A549 (cell line): Measurements from ENCODE around the gene LOX. TPM values are rescaled to one million over a fixed set of nuclear protein-coding genes. Genes with fewer than 3 reads are reported as not detected.

ENCODE experiments used
- ATAC-seq, 2 experiments: fragments of 200-7000 bp in 1 of 2; fragments of >200 bp in 1 of 2; cut with Nextera tagmentation in 1 of 2; cut with Tn5 transposase in 1 of 2; 3 replicates each; pipeline versions ENCODE4 v1.8.0 to v1.9.1; 2018 to 2020; ENCODE audit warnings: mild to moderate bottlenecking in 1 of 2, moderate library complexity in 1 of 2
- CTCF ChIA-PET: fragments of 300-600 bp; sonication (Branson Sonifier 250); formaldehyde crosslinking; extraction: SDS; loops from one replicate; lab custom pipeline; 2021; ENCODE audit warnings: antibody characterized with exemption, inconsistent platforms; lab: Yijun Ruan, JAX
- POLR2A ChIA-PET: fragments of 350-600 bp; formaldehyde crosslinking; extraction: SDS; loops from one replicate; lab custom pipeline; 2021; ENCODE audit warnings: antibody characterized with exemption, inconsistent platforms; lab: Yijun Ruan, JAX
- DNase-seq, 2 experiments: peaks; one replicate each; pipeline versions ENCODE4 v3.0.0 to v3.0.0-alpha.2; 2011 to 2016; ENCODE audit warnings: low read depth in 1 of 2, low spot score in 1 of 2
- FAIRE-seq: peaks from 2 replicates; lab custom pipeline; 2011; peaks lifted over from hg19 to GRCh38; lab: Jason Lieb, UNC
- H3K27ac ChIP-seq, 2 experiments: fragments of >200 bp; sonication (Bioruptor Twin); formaldehyde crosslinking; 3 replicates each; pipeline ENCODE4 v1.5.1; 2016 to 2017
- H3K4me1 ChIP-seq: fragments of >200 bp; sonication (Bioruptor Twin); formaldehyde crosslinking; 3 replicates; pipeline ENCODE4 v1.6.1; 2016
- H3K4me2 ChIP-seq: fragments of >200 bp; sonication (Bioruptor Twin); formaldehyde crosslinking; 3 replicates; pipeline ENCODE4 v1.6.1; 2016
- H3K4me3 ChIP-seq: fragments of >200 bp; sonication (Bioruptor Twin); formaldehyde crosslinking; 3 replicates; pipeline ENCODE4 v1.5.1; 2016
- H3K9me3 ChIP-seq: fragments of >200 bp; sonication (Bioruptor Twin); formaldehyde crosslinking; 3 replicates; pipeline ENCODE4 v1.6.1; 2016
- CEBPB ChIP-seq, 2 experiments: fragments of >200 bp in 1 of 2; sonication (Bioruptor Twin) in 1 of 2; formaldehyde crosslinking in 1 of 2; IDR thresholded peaks; 2 replicates each; pipeline ENCODE4 v1.6.1; 2012 to 2016
- CHD2 ChIP-seq: fragments of 150-350 bp; IDR thresholded peaks from 2 replicates; pipeline ENCODE4 v1.6.1; 2014; ENCODE audit warnings: low read length; ENCODE audit not compliant: partially characterized antibody
- CTCF ChIP-seq: fragments of >200 bp; sonication (Bioruptor Twin); formaldehyde crosslinking; IDR thresholded peaks from 3 replicates; pipeline ENCODE4 v1.5.1; 2016
- E2F6 ChIP-seq: IDR thresholded peaks from 2 replicates; pipeline ENCODE4 v1.6.1; 2012; ENCODE audit warnings: low read depth, borderline replicate concordance
- EHF ChIP-seq: fragments of 250-450 bp; sonication (Bioruptor Pico); IDR thresholded peaks from 2 replicates; pipeline ENCODE4 v1.5.0; 2020; ENCODE audit warnings: mild to moderate bottlenecking
- ESRRA ChIP-seq: fragments of 150-350 bp; IDR thresholded peaks from 2 replicates; pipeline ENCODE4 v1.6.1; 2014; ENCODE audit warnings: mild to moderate bottlenecking, low read length, borderline replicate concordance
- FOSL2 ChIP-seq, 2 experiments: fragments of 450-650 bp in 1 of 2; fragments of >200 bp in 1 of 2; sonication (Bioruptor Twin) in 1 of 2; formaldehyde crosslinking; IDR thresholded peaks; 2 replicates each; pipeline versions ENCODE4 v1.5.0 to v1.6.1; 2016 to 2020; ENCODE audit warnings: mild to moderate bottlenecking in 1 of 2, moderate library complexity in 1 of 2
- HDAC2 ChIP-seq: fragments of 200-600 bp; sonication (generic); IDR thresholded peaks from 2 replicates; pipeline ENCODE4 v1.6.1; 2016
- HEYL ChIP-seq: fragments of 250-450 bp; sonication (Bioruptor Pico); IDR thresholded peaks from 2 replicates; pipeline ENCODE4 v1.8.0; 2021; ENCODE audit warnings: mild to moderate bottlenecking, moderate library complexity
- HOXA7 ChIP-seq: fragments of 250-450 bp; sonication (Bioruptor Pico); IDR thresholded peaks from 2 replicates; pipeline ENCODE4 v1.5.0; 2020; ENCODE audit warnings: mild to moderate bottlenecking, moderate library complexity
- KDM1A ChIP-seq: fragments of 200-600 bp; sonication (generic); IDR thresholded peaks from 2 replicates; pipeline ENCODE4 v1.6.1; 2016; ENCODE audit warnings: low read depth, mild to moderate bottlenecking
- MYC ChIP-seq: IDR thresholded peaks from 2 replicates; pipeline ENCODE4 v1.6.1; 2012; ENCODE audit warnings: mild to moderate bottlenecking, inconsistent platforms, low read length, improper control_type of control experiment, borderline replicate concordance
- PBX3 ChIP-seq: IDR thresholded peaks from 2 replicates; pipeline ENCODE4 v1.6.1; 2012
- PHF8 ChIP-seq: fragments of 200-600 bp; sonication (generic); IDR thresholded peaks from 2 replicates; pipeline ENCODE4 v1.6.1; 2016; ENCODE audit warnings: low read depth, mild to moderate bottlenecking, antibody characterized with exemption, moderate library complexity, borderline replicate concordance
- POLR2AphosphoS2 ChIP-seq: conservative IDR thresholded peaks from 2 replicates; pipeline ENCODE4 v1.6.1; 2012; ENCODE audit warnings: low read length, improper control_type of control experiment, inconsistent platforms
- RARB ChIP-seq: fragments of 250-450 bp; sonication (Bioruptor Pico); IDR thresholded peaks from 2 replicates; pipeline ENCODE4 v1.8.0; 2021; ENCODE audit warnings: mild to moderate bottlenecking, moderate library complexity
- RCOR1 ChIP-seq: fragments of 150-350 bp; IDR thresholded peaks from 2 replicates; pipeline ENCODE4 v1.6.1; 2014; ENCODE audit warnings: antibody characterized with exemption, low read length, low read depth
- REST ChIP-seq: fragments of 200-600 bp; sonication (generic); IDR thresholded peaks from 2 replicates; pipeline ENCODE4 v1.6.1; 2016; ENCODE audit warnings: antibody characterized with exemption, mild to moderate bottlenecking, moderate library complexity
- RFX5 ChIP-seq: fragments of 450-650 bp; IDR thresholded peaks from 2 replicates; pipeline ENCODE4 v1.7.1; 2014; ENCODE audit warnings: antibody characterized with exemption, mild to moderate bottlenecking, moderate library complexity
- SMC3 ChIP-seq: fragments of >200 bp; sonication (Bioruptor Twin); formaldehyde crosslinking; IDR thresholded peaks from 3 replicates; pipeline ENCODE4 v1.6.1; 2018; ENCODE audit warnings: inconsistent platforms
- TFCP2L1 ChIP-seq: fragments of 250-450 bp; sonication (Bioruptor Pico); IDR thresholded peaks from 2 replicates; pipeline ENCODE4 v1.5.0; 2021; ENCODE audit warnings: mild to moderate bottlenecking
- TP53 ChIP-seq: fragments of 250-450 bp; sonication (Bioruptor Pico); IDR thresholded peaks from 2 replicates; pipeline ENCODE4 v1.5.0; 2021; ENCODE audit warnings: mild to moderate bottlenecking, moderate library complexity
- ZC3H11A ChIP-seq: fragments of 450-650 bp; IDR thresholded peaks from 2 replicates; pipeline ENCODE4 v1.6.1; 2014; ENCODE audit warnings: antibody characterized with exemption, mild to moderate bottlenecking
- ZFP36 ChIP-seq: fragments of 450-650 bp; IDR thresholded peaks from 2 replicates; pipeline ENCODE4 v1.6.1; 2014; ENCODE audit warnings: borderline replicate concordance; ENCODE audit not compliant: partially characterized antibody
- ZNF302 ChIP-seq: fragments of 250-450 bp; sonication (Bioruptor Pico); IDR thresholded peaks from 2 replicates; pipeline ENCODE4 v1.9.0; 2021; ENCODE audit warnings: inconsistent platforms, mild to moderate bottlenecking, moderate library complexity
- ZSCAN20 ChIP-seq: fragments of 250-450 bp; sonication (Bioruptor Pico); IDR thresholded peaks from 2 replicates; pipeline ENCODE4 v1.8.0; 2022; ENCODE audit warnings: mild to moderate bottlenecking, moderate library complexity
- WGBS: methylation state at CpG from one replicate; pipeline ENCODE4 v1.1.6; 2017; ENCODE audit errors: missing lambda C conversion rate; 5-methylcytosine and 5-hydroxymethylcytosine counted together
- polyA plus RNA-seq, 4 experiments: library from polyadenylated mRNA; depleted of rRNA in 3 of 4; stranded (reverse); fragments of >200 nt; fragmentation: RNase III in 1 of 4; extraction: RNeasy Plus Mini Kit Qiagen cat#74134 plus additional on column Dnase treatment in 1 of 4; gene quantifications; 2 replicates in 3 of 4; 3 replicates in 1 of 4; pipeline ENCODE4 v1.2.3, GENCODE V29; 2011 to 2017

The LOX gene
- polyA plus RNA-seq, 2 of the 4 experiments (the other 2 are of a cell fraction), result 0.34 to 0.36 TPM

GRCh38 chr5:122121479-122122465 lies 43.7 kb upstream of the LOX start:
- WGBS, result 65% methylated on average over 11 of the region's 11 CpGs
- no peaks in the 10 kb centered on the region for H3K9me3 ChIP-seq
- no peak for FAIRE-seq
- no peak overlapping the region for H3K4me2 ChIP-seq
- no peak overlapping the region for H3K4me3 ChIP-seq
- no peaks in the 10 kb centered on the region for H3K4me1 ChIP-seq
- CTCF ChIA-PET, result interaction anchor here (1.0 to 1.2 kb wide), 2 partner anchors 13 to 45 kb away, joined by 3 read pairs; no protein-coding TSS in a partner anchor
- ATAC-seq, result no peak
- POLR2A ChIA-PET, result no interaction called here
- DNase-seq, result no peak
- TF ChIP-seq CTCF (no peak), PHF8 (no peak), HDAC2 (no peak), EHF (CRISPR knock-in tag) (no peak), MYC (no peak), ZSCAN20 (no peak), CHD2 (no peak), HOXA7 (CRISPR knock-in tag) (no peak)
- no peak overlapping the region for H3K27ac ChIP-seq

GRCh38 chr5:122120957-122121356 lies 42.9 kb upstream of the LOX start:
- peak in 1 of 2 experiments; percentile 4 for DNase-seq
- Histone ChIP-seq H3K27ac (no peak overlapping the region), H3K4me3 (no peak overlapping the region)
- TF ChIP-seq E2F6 (no peak), ESRRA (no peak), PBX3 (no peak), CEBPB (IDR thresholded peaks at IDR 0.05) (no peak), ZC3H11A (no peak), TFCP2L1 (CRISPR knock-in tag) (no peak), FOSL2 (IDR thresholded peaks at IDR 0.05) (no peak), FOSL2 (CRISPR knock-in tag; IDR thresholded peaks at IDR 0.05) (no peak), ZFP36 (no peak), SMC3 (no peak), REST (no peak), RARB (CRISPR knock-in tag) (no peak), PHF8 (no peak), HEYL (CRISPR knock-in tag) (no peak), RFX5 (no peak), KDM1A (no peak), MYC (no peak), RCOR1 (no peak), POLR2AphosphoS2 (no peak), ZNF302 (CRISPR knock-in tag) (no peak), TP53 (CRISPR knock-in tag) (no peak)
- TF ChIP-seq, all 56 proteins: peak for 0
- WGBS, result 49% methylated on average over 2 of the region's 2 CpGs
- no peak overlapping the region for H3K4me2 ChIP-seq
- H3K4me1 ChIP-seq, result no peaks in the 10 kb centered on the region
- ATAC-seq (no peak), FAIRE-seq (no peak)
- no peaks in the 10 kb centered on the region for H3K9me3 ChIP-seq
- CTCF ChIA-PET, result interaction anchor here (1.0 to 1.2 kb wide), 2 partner anchors 12 to 44 kb away, joined by 3 read pairs; no protein-coding TSS in a partner anchor
- POLR2A ChIA-PET, result no interaction called here
